Thyroid gland (tissue), 4 donors: ENCODE results near the gene DOK6. TPM values are rescaled to one million over a fixed set of nuclear protein-coding genes. Genes with fewer than 3 reads are reported as not detected.

ENCODE experiments used
- DNase-seq, 2 donors: peaks; one replicate each; pipeline ENCODE4 v3.0.0-alpha.2; 2019
- H3K27ac ChIP-seq, 3 donors: fragments of 200-600 bp; sonication (generic); 1 replicate in 2 of 3; 2 replicates in 1 of 3; pipeline ENCODE4 v1.5.1; 2016 to 2019; ENCODE audit warnings: mild to moderate bottlenecking in 1 of 3, moderate library complexity in 1 of 3
- H3K27me3 ChIP-seq: fragments of 200-600 bp; sonication (generic); one replicate; pipeline ENCODE4 v1.5.1; 2019
- H3K36me3 ChIP-seq, 2 donors: fragments of 200-600 bp; sonication (generic); one replicate each; pipeline ENCODE4 v1.5.1; 2016 to 2019
- H3K4me1 ChIP-seq, 2 donors: fragments of 200-600 bp; sonication (generic); one replicate each; pipeline ENCODE4 v1.5.1; 2017 to 2019
- H3K4me3 ChIP-seq, 3 donors: fragments of 200-600 bp; sonication (generic); replicated peaks in 1 of 3; 1 replicate in 2 of 3; 2 replicates in 1 of 3; pipeline ENCODE4 v1.5.1; 2016; ENCODE audit warnings: mild to moderate bottlenecking in 1 of 3
- H3K9me3 ChIP-seq: fragments of 200-600 bp; sonication (generic); one replicate; pipeline ENCODE4 v1.5.1; 2017
- CTCF ChIP-seq, 6 experiments: fragments of 200-600 bp in 3 of 6; fragments of 450-650 bp in 3 of 6; sonication (generic) in 3 of 6; IDR thresholded peaks; one replicate each; pipeline ENCODE4 v1.5.1; 2016 to 2019; ENCODE audit warnings: antibody characterized with exemption in 6 of 6, mild to moderate bottlenecking in 2 of 6, inconsistent platforms in 1 of 6, moderate library complexity in 1 of 6
- POLR2A ChIP-seq, 2 donors: fragments of 450-650 bp; IDR thresholded peaks; one replicate each; pipeline ENCODE4 v1.6.1; 2017; ENCODE audit warnings: antibody characterized with exemption in 2 of 2, mild to moderate bottlenecking in 2 of 2, moderate library complexity in 1 of 2
- WGBS, 2 donors: methylation state at CpG; one replicate each; pipeline ENCODE4 v1.1.5; 2017; 5-methylcytosine and 5-hydroxymethylcytosine counted together
- intact Hi-C: fragments of 100-400 bp; cut with DNase I; formaldehyde crosslinking; loops from one replicate; pipeline ENCODE4 v1.15.1; 2023
- total RNA-seq, 4 donors: library from RNA; depleted of rRNA; stranded (reverse); fragments of >200 nt; gene quantifications; one replicate each; pipeline ENCODE4 v1.2.3, GENCODE V29; 2016

DOK6 gene
- total RNA-seq, 4 donors from 2014 or later = 0.94 to 3.1 (median 2.5) TPM

- Histone ChIP-seq H3K4me3 (no peak overlapping the region), H3K36me3 (no peaks in the 10 kb centered on the region), H3K4me1 (no peaks in the 10 kb centered on the region), H3K27me3 (no peaks in the 10 kb centered on the region), H3K9me3 (no peaks in the 10 kb centered on the region), H3K27ac (no peak overlapping the region)
- 92 to 93% methylated on average over 27 of the region's 27 CpGs for WGBS, 2 donors
- intact Hi-C loops = no loop called here
- TF ChIP-seq CTCF (IDR thresholded peaks at IDR 0.05) (peak in 2 of 6 experiments; percentile 10 to 24), POLR2A (IDR thresholded peaks at IDR 0.05) (no peak)
- no peak for DNase-seq
These were observed 68.8 kb downstream of the DOK6 start for GRCh38 chr18:69469444-69469919.

- H3K9me3 ChIP-seq = no peaks in the 10 kb centered on the region
- intact Hi-C loops = loop anchor here (10.0 kb wide), 1 partner anchor 206 kb away; no protein-coding TSS in a partner anchor
- no peaks in the 10 kb centered on the region for H3K27me3 ChIP-seq
- 94 to 95% methylated on average over 5 of the region's 5 CpGs for WGBS, 2 donors
- H3K27ac ChIP-seq = no peak overlapping the region
- H3K36me3 ChIP-seq = no peaks in the 10 kb centered on the region
- no peak for TF ChIP-seq CTCF (IDR thresholded peaks at IDR 0.05)
- no peak for TF ChIP-seq POLR2A (IDR thresholded peaks at IDR 0.05)
- no peaks in the 10 kb centered on the region for H3K4me1 ChIP-seq
- DNase-seq = no peak
- no peak overlapping the region for H3K4me3 ChIP-seq
These were observed 79.8 kb downstream of the DOK6 start for GRCh38 chr18:69480460-69480859.

- no peak overlapping the region for H3K27ac ChIP-seq
- intact Hi-C loops = loop anchor here (10.0 kb wide), 1 partner anchor 209 kb away; no protein-coding TSS in a partner anchor
- no peak for DNase-seq
- no peaks in the 10 kb centered on the region for H3K9me3 ChIP-seq
- no peaks in the 10 kb centered on the region for H3K4me1 ChIP-seq
- H3K27me3 ChIP-seq = no peaks in the 10 kb centered on the region
- H3K4me3 ChIP-seq = no peak overlapping the region
- 71 to 77% methylated on average over 5 of the region's 5 CpGs for WGBS, 2 donors
- no peak for TF ChIP-seq CTCF (IDR thresholded peaks at IDR 0.05)
- no peak for TF ChIP-seq POLR2A (IDR thresholded peaks at IDR 0.05)
- H3K36me3 ChIP-seq = no peaks in the 10 kb centered on the region
These were observed 82.9 kb downstream of the DOK6 start for GRCh38 chr18:69483574-69483973.

- Histone ChIP-seq H3K4me1 (no peaks in the 10 kb centered on the region), H3K27ac (no peak overlapping the region), H3K27me3 (no peaks in the 10 kb centered on the region), H3K36me3 (no peaks in the 10 kb centered on the region), H3K4me3 (no peak overlapping the region), H3K9me3 (no peaks in the 10 kb centered on the region)
- DNase-seq = no peak
- 71 to 77% methylated on average over 6 of the region's 6 CpGs for WGBS, 2 donors
- TF ChIP-seq POLR2A (IDR thresholded peaks at IDR 0.05) = no peak
- intact Hi-C loops = loop anchor here (10.0 kb wide), 1 partner anchor 210 kb away; no protein-coding TSS in a partner anchor
These were observed 84.2 kb downstream of the DOK6 start for GRCh38 chr18:69484699-69485396.

- no peak overlapping the region for H3K4me3 ChIP-seq
- no peaks in the 10 kb centered on the region for H3K4me1 ChIP-seq
- TF ChIP-seq CTCF (IDR thresholded peaks at IDR 0.05) = no peak
- no peak for TF ChIP-seq POLR2A (IDR thresholded peaks at IDR 0.05)
- no peaks in the 10 kb centered on the region for H3K9me3 ChIP-seq
- WGBS, 2 donors = 88 to 89% methylated on average over 6 of the region's 6 CpGs
- no peaks in the 10 kb centered on the region for H3K36me3 ChIP-seq
- no peak for DNase-seq
- intact Hi-C loops = loop anchor here (10.0 kb wide), 1 partner anchor 213 kb away; no protein-coding TSS in a partner anchor
- no peak overlapping the region for H3K27ac ChIP-seq
- no peaks in the 10 kb centered on the region for H3K27me3 ChIP-seq
These were observed 87.1 kb downstream of the DOK6 start for GRCh38 chr18:69487488-69488394.
